GM18867 (cell line): ENCODE results near the gene BRD8.
A peak's percentile ranks its signal among the peaks of the same experiment; 100 is the strongest.

Experiments
- ATAC-seq: cut with Tn5 transposase; IDR thresholded peaks from one replicate; pipeline ENCODE4 v1.9.1; 2021; ENCODE audit warnings: mild to moderate bottlenecking, moderate library complexity; ENCODE audit not compliant: unreplicated experiment

BRD8 gene

DNA sequence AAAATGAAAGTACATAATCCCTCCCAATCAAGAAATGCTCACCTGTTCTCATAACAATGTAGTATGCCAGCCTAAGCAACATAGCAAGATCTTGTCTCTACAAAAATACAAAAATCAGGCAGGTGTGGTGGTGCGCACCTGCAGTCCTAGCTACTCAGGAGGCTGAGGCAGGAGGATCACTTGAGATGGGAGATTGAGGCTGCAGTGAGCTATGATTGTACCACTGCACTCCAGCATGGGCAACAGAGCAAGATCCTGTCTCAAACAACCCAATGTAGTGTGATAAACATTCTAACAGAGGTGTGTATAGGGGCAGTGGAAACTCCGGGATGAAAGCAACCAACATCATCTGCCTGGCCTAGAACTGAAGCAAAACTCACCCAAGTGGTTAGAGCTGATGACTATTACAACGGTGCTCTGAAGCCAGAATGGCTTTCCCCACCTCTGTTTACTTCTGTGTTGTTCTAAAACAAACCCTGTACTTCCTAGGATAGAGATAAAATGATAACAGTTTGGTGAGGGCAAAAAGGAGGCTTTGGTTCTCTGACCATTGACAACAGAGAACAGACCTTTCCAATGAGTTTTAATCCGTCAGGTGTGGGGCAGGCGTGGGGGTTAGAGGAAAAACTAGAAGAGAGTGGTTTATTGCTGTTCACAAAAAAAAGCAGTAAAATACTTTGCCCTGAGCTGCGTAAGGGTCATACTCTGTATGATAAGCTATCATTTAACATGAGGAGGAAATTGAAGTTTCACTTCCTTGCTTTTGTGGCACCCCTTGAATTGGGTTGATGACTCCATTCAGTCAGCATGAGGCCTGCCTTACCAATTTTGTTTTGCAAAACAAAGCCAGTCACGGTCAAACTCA is 75.7 kb downstream of the BRD8 start:
- ATAC-seq: peak; percentile 47

DNA sequence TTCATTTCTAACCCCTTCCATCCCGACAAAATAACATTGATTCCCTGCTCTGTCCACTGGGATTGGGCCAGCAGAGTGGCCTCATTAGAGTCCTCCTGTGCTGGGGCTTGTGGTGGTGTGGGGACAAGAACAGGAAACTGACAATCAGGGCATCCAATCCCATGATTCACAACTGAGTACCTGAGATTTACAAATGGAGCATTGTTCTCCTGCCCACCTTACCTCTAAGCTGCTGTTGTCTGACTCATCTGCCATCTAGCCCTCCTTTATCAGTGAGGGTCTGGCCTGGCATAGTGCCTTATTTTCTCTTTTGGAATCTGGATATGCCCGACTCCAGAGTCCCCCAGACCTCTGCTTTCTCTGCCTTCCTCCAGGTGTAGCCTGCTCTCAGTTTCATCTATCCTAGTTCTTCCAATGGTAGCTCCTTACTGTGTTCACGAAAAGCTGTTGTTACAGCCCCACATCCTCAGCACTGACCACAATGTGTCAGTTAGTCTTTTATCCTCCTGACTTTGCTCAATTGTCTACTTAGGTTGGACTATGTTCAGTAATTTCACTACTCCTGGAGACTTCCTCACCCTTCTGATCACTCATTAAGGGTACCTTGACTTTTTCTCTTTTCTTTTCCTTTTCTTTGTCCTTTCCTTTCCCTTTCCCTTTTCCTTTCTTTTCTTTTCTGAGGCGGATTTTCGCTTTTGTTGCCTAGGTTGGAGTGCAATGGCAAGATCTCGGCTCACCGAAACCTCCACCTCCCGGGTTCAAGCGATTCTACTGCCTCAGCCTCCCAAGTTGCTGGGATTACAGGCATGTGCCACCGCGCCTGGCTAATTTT is 81.2 kb downstream of the BRD8 start:
- no peak for ATAC-seq

- no peak for ATAC-seq
These were observed 82.1 kb downstream of the BRD8 start for GRCh38 chr5:138096363-138096762.

GRCh38 chr5:138095100-138095907 is 83.1 kb downstream of the BRD8 start:
- no peak for ATAC-seq

DNA sequence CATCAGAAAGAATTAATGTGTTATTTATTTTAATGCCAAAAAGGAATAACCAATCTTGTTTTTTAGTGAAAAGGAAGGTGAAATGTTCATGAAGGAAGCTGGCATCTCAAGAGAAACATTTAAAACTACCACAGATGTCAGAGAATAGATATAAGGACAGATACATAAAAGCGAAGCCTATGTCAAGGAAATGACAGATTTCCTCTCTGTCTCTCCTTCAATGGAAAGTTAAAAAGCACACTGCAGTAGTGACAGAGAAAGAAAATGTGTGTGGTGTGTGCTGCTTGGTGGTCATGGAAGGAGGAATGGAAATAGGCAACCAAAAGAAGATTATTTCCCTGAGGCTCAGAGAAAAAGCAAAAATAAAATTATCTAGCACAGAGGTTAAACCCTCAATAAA is 85.4 kb downstream of the BRD8 start:
- no peak for ATAC-seq

DNA sequence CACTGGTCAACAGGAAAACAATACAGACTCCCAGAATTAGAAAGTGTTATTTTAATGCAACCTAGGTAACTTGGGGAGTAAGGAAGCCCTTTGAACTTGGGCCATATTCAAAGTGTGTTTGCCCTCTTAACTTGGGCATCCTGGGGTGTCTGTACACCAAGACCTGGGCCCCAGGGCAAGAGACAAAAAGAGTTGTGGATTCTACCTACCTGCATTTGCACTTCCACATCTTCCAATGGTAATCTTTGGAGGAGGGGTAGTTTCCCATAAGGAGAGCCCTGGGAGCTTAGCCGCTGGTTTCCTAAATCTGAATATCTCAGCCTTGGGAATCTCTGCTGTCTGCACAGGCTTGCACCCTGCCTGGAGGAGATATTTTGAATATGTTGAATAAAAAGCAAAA is 86.1 kb downstream of the BRD8 start:
- no peak for ATAC-seq

DNA sequence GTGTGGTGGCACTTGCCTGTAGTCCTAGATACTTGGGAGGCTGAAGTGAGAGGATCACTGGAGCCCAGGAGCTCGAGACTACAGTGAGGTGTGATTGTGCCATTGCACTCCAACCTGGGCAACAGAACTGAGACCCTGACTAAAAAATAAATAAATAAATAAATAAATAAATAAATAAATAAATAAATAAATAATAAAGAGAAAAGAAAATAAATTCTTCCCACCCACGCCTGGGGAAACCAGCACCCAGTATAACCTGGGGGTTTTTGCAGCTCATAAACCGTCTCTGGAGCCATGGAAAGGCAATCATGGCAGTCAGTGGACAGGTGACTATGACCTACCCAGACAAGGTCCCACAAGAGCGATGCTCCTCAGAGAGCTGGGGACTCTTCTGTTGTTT is 86.7 kb downstream of the BRD8 start:
- ATAC-seq: no peak
